ENCODE measurements around the gene SPRR2F. TPM values are rescaled to one million over a fixed set of nuclear protein-coding genes. Genes with fewer than 3 reads are reported as not detected.
"Not testable (repeated sequence)": the region's sequence is repeated elsewhere in the genome, so short reads cannot be mapped to it uniquely, and the experiment has no call there.

Gene SPRR2F
- total and polyA plus RNA-seq, 12 donors: not detected

GRCh38 chr1:153119491-153119971 is 6.2 kb upstream of the SPRR2F start:
- H3K27me3 ChIP-seq: peaks cover 0 to 6% (median 0%) of the 10 kb centered on the region in 7 donors
- H3K36me3 ChIP-seq: no peaks in the 10 kb centered on the region
- intact Hi-C loops (cut with DNase I): no loop called here
- ATAC-seq: no peak
- H3K4me3 ChIP-seq: no peak overlapping the region
- H3K4me1 ChIP-seq: no peaks in the 10 kb centered on the region
- no peak for TF ChIP-seq CTCF (IDR thresholded peaks at IDR 0.05)
- DNase-seq: no peak
- no peak overlapping the region for H3K27ac ChIP-seq
- 47 to 52% methylated on average over 3 of the region's 3 CpGs for WGBS, 2 donors
- H3K9me3 ChIP-seq: peaks cover 0 to 12% (median 0%) of the 10 kb centered on the region in 11 donors

- H3K36me3 ChIP-seq; H3K27me3 ChIP-seq; DNase-seq; ATAC-seq; H3K27ac ChIP-seq; H3K9me3 ChIP-seq; H3K4me1 ChIP-seq; intact Hi-C loops (cut with DNase I); H3K4me3 ChIP-seq: not testable (repeated sequence)
These were observed 1.9 kb upstream of the SPRR2F start for GRCh38 chr1:153115264-153115663.

GRCh38 chr1:153112454-153112853 is 862 bp downstream of the SPRR2F start:
- DNase-seq; H3K4me1 ChIP-seq; H3K4me3 ChIP-seq; intact Hi-C loops (cut with DNase I); ATAC-seq; H3K36me3 ChIP-seq; H3K27ac ChIP-seq; H3K27me3 ChIP-seq: not testable (repeated sequence)
- H3K9me3 ChIP-seq: peaks cover 0 to 11% (median 0%) of the 10 kb centered on the region in 11 donors
- WGBS, 2 donors: 62 to 67% methylated on average over 5 of the region's 5 CpGs

GRCh38 chr1:153100245-153100644 is 13.1 kb downstream of the SPRR2F start:
- ATAC-seq: no peak
- intact Hi-C loops (cut with DNase I): no loop called here
- no peaks in the 10 kb centered on the region for H3K4me1 ChIP-seq

GRCh38 chr1:153099461-153100045 is 13.8 kb downstream of the SPRR2F start:
- Histone ChIP-seq H3K4me3 (no peak overlapping the region), H3K27ac (no peak overlapping the region), H3K27me3 (no peaks in the 10 kb centered on the region), H3K9me3 (peaks cover 0 to 1% (median 0%) of the 10 kb centered on the region in 11 donors), H3K36me3 (no peaks in the 10 kb centered on the region), H3K4me1 (no peaks in the 10 kb centered on the region)
- intact Hi-C loops (cut with DNase I): no loop called here
- TF ChIP-seq CTCF (IDR thresholded peaks at IDR 0.05): no peak
- DNase-seq: no peak
- WGBS, 2 donors: 82 to 84% methylated on average over 9 of the region's 9 CpGs
- ATAC-seq: no peak

More at GRCh38 chr1:153100245-153100644, 13.1 kb downstream of the SPRR2F start:
- 88 to 91% methylated on average over 5 of the region's 5 CpGs for WGBS, 2 donors
- no peak for TF ChIP-seq CTCF (IDR thresholded peaks at IDR 0.05)
- Histone ChIP-seq H3K9me3 (peaks cover 0 to 8% (median 0%) of the 10 kb centered on the region in 11 donors), H3K36me3 (no peaks in the 10 kb centered on the region), H3K4me3 (no peak overlapping the region), H3K27ac (no peak overlapping the region), H3K27me3 (no peaks in the 10 kb centered on the region)
- no peak for DNase-seq
